Upper lobe of left lung (tissue), 6 donors: Measurements from ENCODE around the gene DCAF8. TPM values are rescaled to one million over a fixed set of nuclear protein-coding genes. Genes with fewer than 3 reads are reported as not detected.

ENCODE experiments used
- ATAC-seq, 2 donors: fragments of 200-7000 bp; cut with Tn5 transposase; one replicate each; pipeline ENCODE4 v1.9.1; 2022; ENCODE audit warnings: mild to moderate bottlenecking in 2 of 2, moderate library complexity in 2 of 2; ENCODE audit not compliant: low FRiP score in 2 of 2
- DNase-seq, 2 donors: peaks; one replicate each; pipeline ENCODE4 v3.0.0-alpha.2; 2019 to 2020
- H3K27ac ChIP-seq, 4 donors: fragments of 200-600 bp; sonication (generic); one replicate each; pipeline ENCODE4 v1.5.1; 2016 to 2019
- H3K27me3 ChIP-seq, 4 donors: fragments of 200-600 bp; sonication (generic); one replicate each; pipeline ENCODE4 v1.5.1; 2017 to 2019
- H3K36me3 ChIP-seq, 4 donors: fragments of 200-600 bp; sonication (generic); one replicate each; pipeline ENCODE4 v1.5.1; 2016 to 2019
- H3K4me1 ChIP-seq, 4 donors: fragments of 200-600 bp; sonication (generic); one replicate each; pipeline ENCODE4 v1.5.1; 2018 to 2019
- H3K4me3 ChIP-seq, 4 donors: fragments of 200-600 bp; sonication (generic); one replicate each; pipeline ENCODE4 v1.5.1; 2017 to 2019; ENCODE audit warnings: mild to moderate bottlenecking in 2 of 4, moderate library complexity in 1 of 4
- H3K9me3 ChIP-seq, 4 donors: fragments of 200-600 bp; sonication (generic); one replicate each; pipeline ENCODE4 v1.5.1; 2018 to 2019
- EP300 ChIP-seq, 4 donors: sonication (generic); formaldehyde crosslinking; IDR thresholded peaks; one replicate each; pipeline ENCODE4 v1.5.1; 2017; ENCODE audit warnings: antibody characterized with exemption in 4 of 4, control low read depth in 2 of 4
- POLR2A ChIP-seq, 4 donors: fragments of 450-650 bp; IDR thresholded peaks; one replicate each; pipeline ENCODE4 v1.5.1; 2016 to 2017; ENCODE audit warnings: antibody characterized with exemption in 4 of 4, mild to moderate bottlenecking in 2 of 4
- POLR2AphosphoS5 ChIP-seq, 2 donors: sonication (generic); formaldehyde crosslinking; IDR thresholded peaks; one replicate each; pipeline ENCODE4 v1.5.1; 2017; ENCODE audit warnings: antibody characterized with exemption in 2 of 2
- WGBS, 2 donors: methylation state at CpG; one replicate each; pipeline ENCODE4 v1.1.5; 2017 to 2018; 5-methylcytosine and 5-hydroxymethylcytosine counted together
- total RNA-seq, 6 donors: library from RNA; depleted of rRNA in 4 of 6; stranded (reverse); fragments of >200 nt in 4 of 6; gene quantifications; one replicate each; pipeline versions ENCODE4 v1.1.0 to v1.2.1, GENCODE V29; 2016 to 2021
- TF ChIP-seq, protein P1 (sequence below), 6 experiments: fragments of 450-650 bp in 4 of 6; fragments of 200-600 bp in 2 of 6; sonication (generic) in 2 of 6; IDR thresholded peaks; one replicate each; pipeline ENCODE4 v1.5.1; 2016 to 2019; ENCODE audit warnings: antibody characterized with exemption in 6 of 6
- donor health status: DM: no; HTN: no; CAD: no; lungs with moderate emphysema.
- donor health status: DM: no; HTN: yes; CAD: no; lungs with severe emphysema.

The DCAF8 gene
- total RNA-seq, 6 donors from 2014 or later: 108 to 340 (median 155) TPM

DNA sequence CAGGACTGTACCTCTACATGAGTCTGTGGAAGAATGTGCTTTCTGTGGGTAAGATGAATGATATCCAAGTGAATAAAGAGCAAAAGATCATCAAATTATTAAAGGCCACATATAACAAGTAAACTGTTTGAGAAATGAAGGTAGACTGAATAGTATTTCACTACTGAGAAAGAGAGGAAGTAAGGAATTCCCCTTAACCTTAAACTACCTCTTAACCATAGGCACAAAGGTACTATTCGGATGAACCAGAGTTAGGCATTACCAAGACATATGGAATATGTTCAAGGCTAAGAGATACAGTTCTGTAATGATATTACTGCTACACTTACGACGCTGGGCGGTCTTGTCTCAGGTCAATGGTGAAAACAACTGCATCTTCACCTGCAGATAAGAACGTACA lies 25.5 kb downstream of the DCAF8 start:
- ATAC-seq: no peak
- no peak for DNase-seq
- Histone ChIP-seq H3K9me3 (no peaks in the 10 kb centered on the region), H3K27me3 (no peaks in the 10 kb centered on the region), H3K4me3 (no peak overlapping the region), H3K27ac (no peak overlapping the region), H3K36me3 (peaks cover 31 to 98% (median 57%) of the 10 kb centered on the region in 4 donors), H3K4me1 (no peaks in the 10 kb centered on the region)
- TF ChIP-seq, protein P1, sequence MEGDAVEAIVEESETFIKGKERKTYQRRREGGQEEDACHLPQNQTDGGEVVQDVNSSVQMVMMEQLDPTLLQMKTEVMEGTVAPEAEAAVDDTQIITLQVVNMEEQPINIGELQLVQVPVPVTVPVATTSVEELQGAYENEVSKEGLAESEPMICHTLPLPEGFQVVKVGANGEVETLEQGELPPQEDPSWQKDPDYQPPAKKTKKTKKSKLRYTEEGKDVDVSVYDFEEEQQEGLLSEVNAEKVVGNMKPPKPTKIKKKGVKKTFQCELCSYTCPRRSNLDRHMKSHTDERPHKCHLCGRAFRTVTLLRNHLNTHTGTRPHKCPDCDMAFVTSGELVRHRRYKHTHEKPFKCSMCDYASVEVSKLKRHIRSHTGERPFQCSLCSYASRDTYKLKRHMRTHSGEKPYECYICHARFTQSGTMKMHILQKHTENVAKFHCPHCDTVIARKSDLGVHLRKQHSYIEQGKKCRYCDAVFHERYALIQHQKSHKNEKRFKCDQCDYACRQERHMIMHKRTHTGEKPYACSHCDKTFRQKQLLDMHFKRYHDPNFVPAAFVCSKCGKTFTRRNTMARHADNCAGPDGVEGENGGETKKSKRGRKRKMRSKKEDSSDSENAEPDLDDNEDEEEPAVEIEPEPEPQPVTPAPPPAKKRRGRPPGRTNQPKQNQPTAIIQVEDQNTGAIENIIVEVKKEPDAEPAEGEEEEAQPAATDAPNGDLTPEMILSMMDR (IDR thresholded peaks at IDR 0.05): no peak
- no peak for TF ChIP-seq POLR2A (IDR thresholded peaks at IDR 0.05)
- TF ChIP-seq EP300 (IDR thresholded peaks at IDR 0.05): no peak
- 90 to 93% methylated on average over 5 of the region's 5 CpGs for WGBS, 2 donors

DNA sequence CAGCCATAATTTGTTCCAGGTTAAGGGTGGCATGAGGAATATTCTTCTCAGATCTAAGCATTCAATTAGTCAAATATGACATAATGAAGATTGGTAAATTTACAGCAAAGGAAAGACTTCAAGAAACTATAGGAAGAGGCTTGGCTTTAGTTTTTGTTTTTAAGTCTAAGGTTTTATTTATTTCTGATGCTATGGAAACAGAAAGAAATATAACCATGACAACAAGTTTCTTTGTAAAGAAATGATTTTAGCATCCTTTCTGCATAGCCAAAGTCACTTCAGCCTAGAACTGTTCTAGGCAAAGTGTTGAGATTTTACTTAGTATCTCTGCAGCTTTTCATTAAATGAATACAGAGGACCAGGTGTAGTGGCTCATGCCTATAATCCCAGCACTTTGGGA lies 29.4 kb downstream of the DCAF8 start:
- H3K4me3 ChIP-seq: no peak overlapping the region
- TF ChIP-seq EP300 (IDR thresholded peaks at IDR 0.05) (no peak), POLR2AphosphoS5 (IDR thresholded peaks at IDR 0.05) (no peak), POLR2A (IDR thresholded peaks at IDR 0.05) (no peak)
- TF ChIP-seq, protein P1 (IDR thresholded peaks at IDR 0.05): no peak
- no peaks in the 10 kb centered on the region for H3K27me3 ChIP-seq
- no peak overlapping the region for H3K27ac ChIP-seq
- H3K4me1 ChIP-seq: no peaks in the 10 kb centered on the region
- peaks cover 34 to 99% (median 64%) of the 10 kb centered on the region in 4 donors for H3K36me3 ChIP-seq
- ATAC-seq (no peak), DNase-seq (no peak)
- no peaks in the 10 kb centered on the region for H3K9me3 ChIP-seq

DNA sequence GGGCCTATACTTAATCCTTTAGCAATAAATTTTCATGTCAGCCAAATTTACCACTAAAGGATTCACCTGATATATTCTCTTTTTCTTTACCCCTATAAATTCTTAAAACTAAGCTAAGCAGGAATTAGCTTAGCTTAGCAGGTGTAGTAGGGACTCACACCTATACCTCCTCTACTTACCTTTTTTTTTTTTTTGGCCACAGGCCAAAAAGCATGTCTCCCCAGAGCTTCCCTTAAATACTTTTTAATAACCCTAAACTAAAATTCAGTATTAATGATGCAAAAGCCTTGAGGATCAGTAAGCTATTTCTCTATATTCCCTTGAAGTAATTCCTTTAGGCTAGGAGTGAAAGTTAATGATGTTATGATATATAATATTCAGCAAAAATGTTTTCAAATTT lies 33.9 kb downstream of the DCAF8 start:
- no peaks in the 10 kb centered on the region for H3K9me3 ChIP-seq
- no peaks in the 10 kb centered on the region for H3K27me3 ChIP-seq
- H3K27ac ChIP-seq: no peak overlapping the region
- TF ChIP-seq POLR2AphosphoS5 (IDR thresholded peaks at IDR 0.05) (no peak), EP300 (IDR thresholded peaks at IDR 0.05) (no peak), POLR2A (IDR thresholded peaks at IDR 0.05) (no peak)
- TF ChIP-seq, protein P1 (IDR thresholded peaks at IDR 0.05): no peak
- peaks cover 0 to 10% (median 0%) of the 10 kb centered on the region in 4 donors for H3K4me1 ChIP-seq
- no peak for ATAC-seq
- H3K36me3 ChIP-seq: peaks cover 46 to 97% (median 70%) of the 10 kb centered on the region in 4 donors
- H3K4me3 ChIP-seq: no peak overlapping the region
- DNase-seq: no peak

DNA sequence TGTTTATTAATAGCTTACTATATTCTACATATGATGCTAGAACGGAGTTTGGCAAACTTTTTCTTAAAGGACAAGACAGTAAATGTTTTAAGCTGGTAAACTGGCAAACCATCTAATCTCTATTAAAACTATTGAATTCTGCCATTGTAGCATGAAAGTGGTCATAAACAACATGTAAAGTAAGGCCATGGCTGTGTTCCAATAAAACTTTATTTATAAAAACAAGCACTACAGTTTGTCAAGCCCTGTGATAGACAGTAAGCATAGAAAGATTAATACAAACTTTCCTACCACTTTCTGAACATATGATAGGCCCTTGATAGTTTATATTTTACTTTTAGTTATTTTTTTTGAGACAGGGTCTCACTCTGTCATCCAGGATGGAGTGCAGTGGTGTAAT lies 34.8 kb downstream of the DCAF8 start:
- no peak overlapping the region for H3K27ac ChIP-seq

DNA sequence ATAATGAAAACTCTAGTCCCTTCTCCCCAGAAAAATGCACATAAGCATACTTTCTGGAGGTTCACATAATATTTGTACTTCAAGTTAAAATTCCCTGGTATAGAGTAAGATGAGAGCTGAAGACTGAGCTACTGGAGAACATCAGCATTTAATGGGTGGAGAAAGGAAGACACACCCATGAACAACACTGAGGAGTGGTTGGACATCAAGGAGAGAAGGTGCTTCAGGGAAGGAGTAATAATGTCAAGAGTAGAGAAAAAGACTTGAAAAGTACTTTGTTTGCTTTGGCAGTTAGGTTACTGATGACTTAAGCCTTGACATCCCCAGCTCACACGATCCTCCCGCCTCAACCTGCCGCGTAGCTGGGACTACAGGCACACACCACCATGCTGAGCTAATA lies 35.3 kb downstream of the DCAF8 start:
- DNase-seq: peak in 1 of 2 donors; percentile 32
- Histone ChIP-seq H3K27ac (no peak overlapping the region), H3K27me3 (no peaks in the 10 kb centered on the region), H3K4me3 (no peak overlapping the region), H3K4me1 (peaks cover 0 to 10% (median 0%) of the 10 kb centered on the region in 4 donors), H3K36me3 (peaks cover 50 to 97% (median 77%) of the 10 kb centered on the region in 4 donors), H3K9me3 (no peaks in the 10 kb centered on the region)
- TF ChIP-seq POLR2AphosphoS5 (IDR thresholded peaks at IDR 0.05) (no peak), EP300 (IDR thresholded peaks at IDR 0.05) (no peak), POLR2A (IDR thresholded peaks at IDR 0.05) (no peak)
- 74 to 87% methylated on average over 4 of the region's 4 CpGs for WGBS, 2 donors
- peak; percentile 19 to 67 for ATAC-seq

More for the DNA sequence above, 34.8 kb downstream of the DCAF8 start:
- ATAC-seq (no peak), DNase-seq (no peak)
- Histone ChIP-seq H3K36me3 (peaks cover 50 to 97% (median 74%) of the 10 kb centered on the region in 4 donors), H3K27me3 (no peaks in the 10 kb centered on the region), H3K4me3 (no peak overlapping the region), H3K4me1 (peaks cover 0 to 10% (median 0%) of the 10 kb centered on the region in 4 donors), H3K9me3 (no peaks in the 10 kb centered on the region)
- WGBS, 2 donors: 73 to 91% methylated on average over 1 of the region's 1 CpG
- no peak for TF ChIP-seq POLR2AphosphoS5 (IDR thresholded peaks at IDR 0.05)

DNA sequence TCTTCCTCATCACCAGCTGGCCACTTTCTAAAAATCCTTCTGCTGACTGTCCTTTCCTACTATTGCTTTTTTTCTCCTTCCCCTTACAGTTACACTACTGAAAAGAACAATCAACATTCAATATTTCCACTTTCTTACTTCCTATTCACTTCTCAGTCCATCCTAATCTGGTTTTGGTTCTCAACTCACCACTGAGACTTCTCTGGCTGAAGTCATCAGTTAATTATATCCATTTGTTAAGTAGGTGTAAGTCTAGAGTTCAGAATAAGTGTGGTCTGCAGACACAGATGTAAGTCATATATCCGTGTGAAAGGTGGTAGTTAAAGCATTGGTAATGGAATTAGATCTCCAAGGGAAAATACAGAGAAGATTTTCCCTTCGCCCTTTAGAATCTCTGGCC lies 35.7 kb downstream of the DCAF8 start:
- no peak overlapping the region for H3K27ac ChIP-seq
- peaks cover 0 to 10% (median 0%) of the 10 kb centered on the region in 4 donors for H3K4me1 ChIP-seq
- H3K27me3 ChIP-seq: no peaks in the 10 kb centered on the region
- no peak for ATAC-seq
- no peak overlapping the region for H3K4me3 ChIP-seq
- TF ChIP-seq POLR2AphosphoS5 (IDR thresholded peaks at IDR 0.05) (no peak), POLR2A (IDR thresholded peaks at IDR 0.05) (no peak), EP300 (IDR thresholded peaks at IDR 0.05) (no peak)
- TF ChIP-seq, protein P1 (IDR thresholded peaks at IDR 0.05): no peak
- H3K36me3 ChIP-seq: peaks cover 50 to 97% (median 75%) of the 10 kb centered on the region in 4 donors
- no peak for DNase-seq
- WGBS, 2 donors: 88 to 92% methylated on average over 2 of the region's 2 CpGs
- H3K9me3 ChIP-seq: no peaks in the 10 kb centered on the region
